GM18868 (cell line): ENCODE results near the gene H2AZ1.
"Not testable (repeated sequence)": the region's sequence is repeated elsewhere in the genome, so short reads cannot be mapped to it uniquely, and the experiment has no call there.

Experiments used
- ATAC-seq: cut with Tn5 transposase; IDR thresholded peaks from one replicate; pipeline ENCODE4 v1.9.1; 2021; ENCODE audit warnings: mild to moderate bottlenecking, moderate library complexity; ENCODE audit not compliant: unreplicated experiment

H2AZ1 gene

GRCh38 chr4:99949999-99950912, at the start of gene H2AZ1:
Gene H2AZ1, minus strand, starts transcription at chr4:99950275. Its CDS starts 105 bp downstream, at chr4:99950170.
- ATAC-seq: peak; percentile 64

GRCh38 chr4:99998062-99998867, 48.2 kb upstream of the H2AZ1 start:
- ATAC-seq: peak; percentile 69

DNA sequence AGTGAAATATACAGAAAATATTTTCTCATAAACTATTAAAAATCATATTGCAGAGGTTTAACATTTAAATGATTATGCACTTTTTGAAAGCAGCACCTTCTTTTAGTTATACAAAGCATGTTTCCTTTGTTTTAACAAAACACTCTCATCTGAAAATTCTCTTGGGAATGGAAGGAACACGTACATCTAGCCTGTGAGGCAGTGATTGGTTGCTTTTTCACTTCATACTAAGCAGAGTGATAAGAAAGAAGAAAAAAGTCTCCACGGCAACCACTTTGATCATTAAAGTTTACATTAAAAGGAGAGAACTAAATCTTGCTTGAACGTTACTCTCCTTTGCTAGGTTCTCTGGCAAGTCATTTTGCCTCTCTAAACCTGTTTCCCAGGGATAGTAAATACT, 41.7 kb upstream of the H2AZ1 start:
- no peak for ATAC-seq

DNA sequence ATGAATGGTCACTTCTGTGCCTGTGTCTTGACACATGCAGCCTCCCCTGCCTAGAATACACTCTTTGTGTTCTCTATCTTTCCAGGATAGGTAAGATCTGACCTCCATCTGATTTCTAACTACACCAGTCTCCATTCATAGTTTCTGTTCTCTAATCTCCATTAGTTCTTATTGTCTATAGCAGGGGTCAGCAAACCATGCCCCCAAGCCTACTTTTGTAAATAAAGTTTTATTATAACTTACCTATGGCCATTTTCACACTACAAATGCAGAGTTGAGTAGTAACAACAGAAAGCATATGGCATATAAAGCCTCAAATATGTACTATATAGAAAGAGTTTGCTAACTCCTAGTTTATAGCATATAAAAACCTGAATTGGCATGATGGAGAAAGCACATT, 37.6 kb upstream of the H2AZ1 start:
- no peak for ATAC-seq

GRCh38 chr4:99986792-99987191, 36.7 kb upstream of the H2AZ1 start:
- peak; percentile 68 for ATAC-seq

DNA sequence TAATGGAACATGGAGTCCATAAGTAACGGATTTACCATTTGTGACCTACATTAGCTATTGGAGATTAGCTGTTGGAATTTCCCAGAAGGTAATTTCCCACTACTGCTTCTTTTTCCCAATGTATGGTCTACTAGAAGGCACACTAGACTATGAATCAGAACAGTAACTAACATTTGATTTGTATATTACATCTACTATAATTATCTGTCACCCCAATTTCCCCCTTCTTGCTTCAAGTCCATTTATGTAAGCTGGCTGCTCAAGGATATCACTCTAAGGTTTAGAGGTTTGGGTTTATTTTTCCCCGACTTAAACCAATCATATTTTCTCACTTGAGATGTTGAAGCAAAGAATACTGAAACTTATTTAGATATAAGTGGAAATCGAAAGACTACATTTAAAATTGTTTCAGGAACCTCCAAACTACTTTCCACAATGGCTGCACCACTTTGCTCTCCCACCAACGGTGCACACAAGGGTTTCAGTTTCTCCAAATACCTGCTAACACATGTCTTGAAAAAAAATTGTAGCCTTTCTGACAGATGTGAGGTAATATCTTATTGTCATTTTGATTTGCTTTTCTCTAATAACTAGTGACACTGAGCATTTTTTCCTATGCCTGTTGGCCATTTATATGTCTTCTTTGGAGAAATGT, 33.3 kb upstream of the H2AZ1 start:
- ATAC-seq: peak; percentile 41

DNA sequence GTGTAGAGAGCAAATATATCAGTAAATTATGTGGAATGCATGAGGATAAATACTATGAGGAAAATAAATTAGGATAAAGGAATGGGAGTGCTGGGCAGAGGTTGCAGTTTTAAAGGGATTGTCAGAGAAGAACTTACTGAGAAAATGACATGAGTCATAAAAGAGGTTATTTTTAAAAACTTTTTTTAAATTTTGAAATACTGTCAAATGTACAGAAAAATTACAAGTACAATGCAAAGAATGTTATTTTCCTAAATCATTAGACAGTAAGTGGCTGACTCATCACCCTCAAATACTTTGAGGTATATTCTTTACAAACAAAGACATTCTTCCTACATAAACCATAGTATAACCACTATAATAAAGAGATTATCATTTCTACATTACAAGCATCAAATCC, 29.8 kb upstream of the H2AZ1 start:
- ATAC-seq: no peak

DNA sequence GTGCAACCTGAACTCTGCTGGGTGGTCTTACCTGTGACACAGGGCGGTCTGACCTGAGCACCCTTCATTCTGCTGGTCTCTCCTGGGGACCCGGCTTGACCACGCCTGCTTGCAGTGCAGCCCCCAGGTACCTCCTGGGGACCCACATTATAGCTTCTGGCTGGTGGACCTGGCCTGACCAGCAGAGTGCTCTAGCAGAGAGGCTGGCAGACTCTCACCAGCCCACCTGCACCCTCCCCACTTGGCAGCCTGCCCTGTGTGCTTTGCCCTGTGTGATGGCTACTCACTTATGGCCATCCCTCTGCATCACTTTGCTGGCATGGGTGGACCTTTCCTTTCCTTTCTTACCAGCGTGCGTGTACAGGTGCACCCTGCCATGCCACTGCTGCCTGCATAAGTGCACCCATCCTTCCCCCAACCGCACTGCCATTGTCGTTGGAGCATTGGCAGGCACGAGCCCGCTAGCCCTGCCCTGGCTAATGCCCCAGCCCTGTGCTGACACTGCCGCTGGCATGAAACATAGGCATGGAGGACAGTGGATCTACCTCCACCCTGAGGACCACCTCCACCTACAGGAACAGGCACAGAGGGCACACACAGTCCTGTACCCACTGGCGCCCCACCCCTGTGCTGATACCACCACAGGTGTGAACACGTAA, 21.5 kb upstream of the H2AZ1 start:
- ATAC-seq: no peak

DNA sequence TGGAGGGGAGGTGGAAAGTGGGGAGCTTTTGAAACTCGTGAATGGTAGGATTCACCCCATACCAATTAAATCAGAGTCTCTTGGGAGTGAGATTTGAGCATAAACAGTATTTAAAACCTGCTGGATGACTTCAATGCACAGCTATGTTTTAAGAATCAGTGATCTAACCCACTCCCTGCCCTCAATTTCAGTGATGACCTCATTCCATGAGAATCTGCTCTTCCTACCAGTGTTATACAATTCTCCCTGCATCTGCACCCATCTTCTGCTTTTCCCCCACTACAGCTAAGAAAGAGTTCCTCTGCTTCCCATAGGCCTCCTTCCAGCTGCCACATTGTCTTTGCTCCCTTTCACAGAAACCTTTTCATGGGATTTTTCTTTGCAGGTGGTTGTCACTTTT, 18.3 kb upstream of the H2AZ1 start:
- no peak for ATAC-seq

DNA sequence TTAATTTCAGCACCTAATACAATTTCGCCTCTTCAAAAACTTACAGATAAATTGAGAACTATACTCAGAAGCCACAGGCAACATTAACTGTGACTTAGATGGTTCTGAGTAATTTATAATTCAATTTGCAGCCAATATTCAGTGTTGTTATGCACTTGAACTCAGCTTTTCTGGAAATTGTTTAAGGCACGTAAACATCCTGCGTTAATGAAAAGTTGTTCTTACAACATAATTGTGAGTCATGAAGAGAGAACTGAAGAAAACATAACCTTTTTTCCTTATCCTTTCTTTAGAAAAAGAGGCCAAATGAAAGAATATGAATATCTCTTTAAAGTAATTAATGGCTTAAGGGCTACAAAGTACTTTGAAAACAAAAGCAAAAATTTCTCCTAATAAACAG, 16.6 kb upstream of the H2AZ1 start:
- ATAC-seq: no peak

GRCh38 chr4:99965674-99966350, 15.7 kb upstream of the H2AZ1 start:
- ATAC-seq: no peak

- no peak for ATAC-seq
These were observed 15.1 kb upstream of the H2AZ1 start for GRCh38 chr4:99965173-99965572.

- ATAC-seq: no peak
These were observed 11.6 kb upstream of the H2AZ1 start for GRCh38 chr4:99961711-99962110.

- ATAC-seq: no peak
These were observed 10.6 kb upstream of the H2AZ1 start for GRCh38 chr4:99960648-99961047.

DNA sequence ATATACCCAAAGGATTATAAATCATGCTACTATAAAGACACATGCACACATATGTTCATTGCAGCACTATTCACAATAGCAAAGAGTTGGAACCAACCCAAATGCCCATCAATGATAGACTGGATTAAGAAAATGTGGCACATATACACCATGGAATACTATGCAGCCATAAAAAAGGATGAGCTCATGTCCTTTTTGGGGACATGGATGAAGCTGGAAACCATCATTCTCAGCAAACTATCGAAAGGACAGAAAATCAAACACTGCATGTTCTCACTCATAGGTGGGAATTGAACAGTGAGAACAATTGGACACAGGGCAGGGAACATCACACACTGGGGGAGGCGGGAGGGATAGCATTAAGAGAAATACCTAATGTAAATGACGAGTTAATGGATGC, 8.1 kb upstream of the H2AZ1 start:
- not testable (repeated sequence) for ATAC-seq

DNA sequence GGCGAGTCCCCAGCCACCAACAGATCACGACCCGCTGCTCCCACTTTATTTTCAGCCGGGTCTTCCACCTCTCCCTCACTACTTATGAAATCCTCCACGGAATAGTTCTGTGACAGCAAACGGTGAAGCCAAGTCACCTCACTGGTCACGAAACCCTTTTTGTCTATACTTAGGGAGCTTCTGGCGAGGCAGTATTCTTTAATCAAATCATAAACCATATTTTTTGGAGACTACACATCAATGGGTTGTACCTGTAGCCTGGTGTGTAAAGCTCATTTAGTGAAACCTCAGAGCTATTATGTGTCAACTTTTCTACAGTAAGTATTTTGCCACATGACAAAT, 809 bp upstream of the H2AZ1 start:
- no peak for ATAC-seq

GRCh38 chr4:99949034-99949998, 759 bp downstream of the H2AZ1 start:
- ATAC-seq: peak; percentile 29

DNA sequence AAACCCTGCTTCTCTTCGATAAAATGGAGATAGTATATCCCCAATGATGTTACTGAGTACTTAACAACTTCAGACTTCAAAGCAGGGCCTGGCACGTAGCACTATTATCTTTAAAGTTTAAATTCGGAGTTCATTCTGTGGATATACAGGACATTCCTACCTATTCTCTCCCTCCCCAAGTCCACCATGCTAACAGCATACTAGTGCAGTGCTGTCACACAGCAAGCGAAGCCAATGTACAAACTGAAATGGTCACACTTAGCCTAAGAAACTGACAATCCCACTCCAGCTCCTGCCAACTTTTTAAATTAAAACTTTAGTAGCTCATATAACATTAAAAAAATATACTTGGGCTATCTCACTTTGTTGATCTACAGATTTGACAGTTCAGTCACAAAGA, 2.5 kb downstream of the H2AZ1 start:
- ATAC-seq: no peak

DNA sequence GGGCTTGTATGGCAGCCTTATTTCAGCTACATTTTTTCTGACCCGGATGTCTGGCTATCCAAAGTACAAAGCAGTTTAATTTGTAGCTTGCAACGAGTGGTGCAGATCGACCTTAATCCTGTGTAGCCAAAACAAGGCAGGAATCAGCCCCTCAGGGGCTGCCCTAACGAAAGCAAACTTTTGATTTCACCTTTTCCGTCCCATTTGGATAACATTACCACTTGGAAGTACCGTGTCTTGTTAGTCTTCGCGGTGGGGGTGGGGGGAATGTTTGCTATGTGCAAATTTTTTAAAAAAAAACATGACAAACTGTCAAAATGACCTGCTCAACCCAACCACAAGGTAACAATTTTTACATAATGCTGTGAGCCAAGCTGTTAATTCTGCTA, 2.9 kb downstream of the H2AZ1 start:
- ATAC-seq: no peak
